Stimulated activated naive CD8-positive, alpha-beta T cell treated with anti-CD3 and anti-CD28 coated beads, Interleukin-15, Interleukin-2, amounts not matched to agents 100 U/mL and 50 U/mL, for 24 hours (primary cell): ENCODE results near the gene KIAA0232.
A peak's percentile ranks its signal among the peaks of the same experiment; 100 is the strongest.

Source experiments
- ATAC-seq: fragments of 150-1000 bp; cut with Tn5 transposase; one replicate; pipeline ENCODE4 v1.10.0; 2021
- DNase-seq: peaks from one replicate; pipeline ENCODE4 v3.0.0; 2021

Gene KIAA0232

DNA sequence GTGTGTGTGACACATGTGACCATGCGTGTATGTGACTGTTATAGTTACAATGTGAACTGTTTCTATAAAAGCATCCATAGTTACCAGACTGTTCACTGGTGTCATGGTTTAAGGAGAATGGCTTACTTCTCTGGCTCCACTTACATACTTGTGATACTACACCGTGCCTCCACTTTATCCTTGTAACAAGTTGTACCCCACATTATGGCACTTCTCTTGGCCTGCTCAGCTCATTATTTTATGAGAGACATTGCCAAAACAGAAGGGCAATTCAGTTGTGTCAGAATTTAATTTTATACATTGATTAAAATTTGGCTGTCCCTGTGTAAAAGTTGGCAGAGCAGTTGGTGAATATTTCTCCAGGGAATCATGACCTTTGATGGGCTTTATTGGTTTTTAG lies 64.7 kb downstream of the KIAA0232 start:
- DNase-seq: no peak
- no peak for ATAC-seq

DNA sequence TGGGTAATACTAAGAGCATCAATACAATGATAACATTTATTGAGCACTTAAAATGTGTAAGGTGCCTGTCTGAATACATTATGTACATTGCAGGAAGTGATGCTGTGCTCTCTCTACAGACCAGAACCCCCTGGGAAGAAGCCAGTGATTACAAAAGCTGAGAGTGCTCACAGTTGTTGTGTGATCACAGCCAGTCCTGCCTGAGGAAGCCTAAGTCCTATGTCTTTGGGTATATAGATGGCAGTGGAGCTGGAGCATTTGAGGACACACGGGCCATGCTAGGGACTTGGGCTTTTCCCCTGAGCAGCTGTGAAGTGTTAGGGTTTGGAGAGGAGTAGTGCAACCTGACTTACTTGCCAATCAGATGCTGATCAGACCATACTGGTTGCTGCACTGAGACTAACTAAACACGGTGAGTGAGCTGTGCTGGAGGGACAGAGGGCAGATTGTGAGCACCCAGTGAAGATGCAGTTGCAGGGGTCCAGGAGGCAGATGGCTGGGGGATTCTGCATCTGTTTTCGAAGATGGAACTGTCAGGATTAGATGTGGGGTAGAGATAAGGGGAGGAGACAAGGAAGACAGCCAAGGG lies 66.3 kb downstream of the KIAA0232 start:
- DNase-seq (no peak), ATAC-seq (no peak)

DNA sequence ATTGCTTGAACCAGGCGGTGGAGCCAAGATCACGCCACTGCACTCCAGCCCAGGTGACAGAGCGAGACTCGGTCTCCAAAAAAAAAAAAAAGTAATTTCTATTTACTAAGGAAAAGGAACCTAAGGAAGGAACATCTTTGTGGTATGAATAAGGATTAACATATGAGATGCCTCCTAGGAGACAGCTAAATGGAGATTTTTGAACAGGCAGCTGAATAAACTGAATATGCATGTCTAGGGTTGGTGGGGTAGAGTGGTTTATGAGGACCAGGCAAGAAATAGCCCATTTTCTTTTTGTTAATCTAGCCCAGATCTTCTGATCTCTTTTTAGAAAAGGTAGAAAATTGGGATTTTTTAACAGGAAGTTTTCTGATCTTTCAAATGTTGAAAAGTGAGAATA lies 67.2 kb downstream of the KIAA0232 start:
- ATAC-seq (no peak), DNase-seq (no peak)

DNA sequence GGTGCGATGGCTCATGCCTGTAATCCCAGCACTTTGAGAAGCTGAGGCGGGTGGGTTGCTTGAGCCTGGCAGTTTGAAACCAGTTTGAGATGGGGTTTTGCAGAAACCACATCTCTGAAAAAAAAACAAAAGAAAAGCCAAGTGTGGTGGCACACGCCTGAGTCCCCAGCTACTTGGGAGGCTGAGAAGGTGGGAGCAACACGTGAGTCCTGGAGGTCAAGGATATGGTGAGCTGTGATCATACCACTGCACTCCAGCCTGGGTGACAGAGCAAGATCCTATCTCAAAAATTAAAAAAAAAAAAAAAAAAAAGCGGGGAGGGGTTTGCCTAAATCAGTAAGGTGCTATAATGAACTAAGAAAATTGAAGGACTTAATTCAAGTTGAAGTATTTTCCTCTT lies 68.9 kb downstream of the KIAA0232 start:
- DNase-seq (no peak), ATAC-seq (no peak)

DNA sequence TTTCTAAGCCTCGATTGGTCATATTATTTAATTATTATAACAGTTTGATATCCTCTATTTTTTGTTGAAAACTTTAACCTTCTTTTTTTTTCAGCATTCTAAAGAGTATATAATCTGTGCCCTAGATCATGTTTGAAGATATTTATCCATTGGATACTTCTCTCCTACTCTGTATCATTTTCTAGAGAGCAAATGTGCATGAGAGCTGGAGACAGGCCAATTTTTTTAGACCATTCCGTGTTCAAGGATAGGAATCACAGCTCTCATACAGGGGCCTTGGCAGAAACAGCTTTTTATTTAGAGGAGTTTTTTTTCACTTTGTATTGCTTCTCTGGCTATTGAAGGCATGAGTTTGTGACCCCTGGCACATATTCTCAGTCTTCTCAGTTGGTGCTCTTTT lies 69.4 kb downstream of the KIAA0232 start:
- no peak for ATAC-seq
- no peak for DNase-seq

DNA sequence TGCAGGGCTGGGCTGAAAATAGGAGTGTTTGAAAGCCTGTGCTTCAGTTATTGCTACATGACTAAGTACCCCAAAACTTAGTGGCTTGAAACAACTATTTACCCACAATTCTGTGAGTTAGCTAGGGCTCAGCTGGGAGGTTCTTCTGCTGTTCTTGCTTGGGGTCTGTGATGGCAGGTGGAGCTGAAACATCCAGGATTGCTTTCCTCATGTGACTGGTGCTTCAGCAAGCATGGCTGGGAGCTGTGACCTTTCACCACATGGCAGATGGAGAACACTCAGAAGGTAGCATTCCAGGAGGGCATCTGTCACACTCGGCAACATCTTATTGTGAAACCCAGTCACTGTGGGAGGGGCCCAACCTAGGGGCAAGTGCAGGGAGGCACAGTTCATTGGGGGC lies 70.1 kb downstream of the KIAA0232 start:
- DNase-seq: no peak
- ATAC-seq: no peak

DNA sequence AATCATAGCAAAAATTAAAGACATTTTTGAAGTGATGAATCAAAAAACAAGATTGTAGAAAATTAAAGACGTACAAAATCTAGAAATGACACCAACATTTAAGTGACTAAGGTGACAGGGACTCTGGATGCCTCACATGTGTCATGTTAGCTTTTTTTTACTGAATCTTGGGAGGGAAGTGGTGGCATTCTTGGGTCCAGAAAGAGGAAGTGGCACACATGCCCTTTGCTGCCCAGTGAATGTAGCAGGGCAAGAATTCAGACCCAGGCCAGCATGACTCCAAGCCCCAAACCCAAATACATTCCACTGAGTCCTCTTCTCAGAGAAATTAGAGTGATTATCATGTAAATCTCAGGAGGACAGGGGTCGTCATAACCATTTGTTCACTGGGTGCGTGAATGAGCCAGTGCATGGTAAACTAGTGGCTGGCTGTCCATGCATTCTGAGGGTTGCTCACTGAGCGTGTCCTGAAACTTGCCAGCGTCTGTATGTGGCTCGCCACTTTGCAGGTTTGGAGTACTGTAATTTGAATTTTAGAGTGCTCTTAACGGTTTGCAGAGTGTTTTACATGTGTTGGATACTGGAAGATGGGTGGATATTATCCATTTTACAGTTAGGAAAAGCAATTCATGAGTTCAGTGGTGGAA lies 71.7 kb downstream of the KIAA0232 start:
- DNase-seq (no peak), ATAC-seq (no peak)

DNA sequence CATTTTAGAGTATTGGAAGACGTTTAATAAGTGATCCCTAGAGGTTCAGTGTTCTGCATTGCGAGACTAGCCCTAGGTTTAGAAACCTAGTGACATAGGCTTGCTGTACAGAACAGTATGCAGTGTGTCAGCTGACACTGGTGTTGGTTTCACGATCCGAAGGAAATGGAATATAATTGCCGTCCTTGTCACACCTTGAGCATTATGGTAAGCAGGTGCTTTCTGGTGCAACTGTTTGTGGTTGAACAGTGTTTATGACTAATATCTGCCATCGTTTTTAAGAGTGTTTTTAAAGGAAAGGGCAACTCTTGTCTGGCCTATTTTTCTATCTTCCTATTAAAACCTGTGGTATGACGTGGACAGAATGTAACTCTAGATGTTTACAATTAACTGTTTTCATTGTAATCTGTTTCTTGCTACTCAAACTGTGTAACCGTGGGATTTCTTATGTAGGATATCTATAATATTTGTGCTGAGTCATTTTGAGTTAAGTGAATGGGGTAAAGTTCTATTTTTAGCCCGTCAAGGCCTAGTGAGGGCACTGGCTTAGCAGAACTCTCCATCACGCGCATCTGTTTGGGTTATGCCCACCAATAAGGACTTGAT lies 73.3 kb downstream of the KIAA0232 start:
- DNase-seq: no peak
- ATAC-seq: peak; percentile 97

DNA sequence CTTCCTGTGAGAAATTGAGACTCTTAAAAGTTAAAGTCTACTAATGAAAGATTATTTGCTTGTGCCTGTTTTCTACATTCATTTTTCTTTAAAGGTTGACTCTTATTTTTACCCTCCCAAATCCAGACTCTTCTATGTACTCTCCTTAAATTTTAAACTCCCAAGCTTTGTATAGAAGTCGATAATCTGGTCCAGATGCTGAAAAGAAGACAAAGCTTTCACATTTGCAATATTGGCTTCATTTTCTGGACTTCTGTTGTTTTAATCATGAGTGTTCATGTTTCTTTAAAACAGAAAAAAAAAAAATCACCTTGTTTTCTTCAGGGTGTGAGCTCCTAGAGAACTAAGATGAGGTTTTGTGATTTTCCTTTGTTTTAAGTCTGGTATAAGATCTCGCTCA lies 73.9 kb downstream of the KIAA0232 start:
- DNase-seq (no peak), ATAC-seq (no peak)

DNA sequence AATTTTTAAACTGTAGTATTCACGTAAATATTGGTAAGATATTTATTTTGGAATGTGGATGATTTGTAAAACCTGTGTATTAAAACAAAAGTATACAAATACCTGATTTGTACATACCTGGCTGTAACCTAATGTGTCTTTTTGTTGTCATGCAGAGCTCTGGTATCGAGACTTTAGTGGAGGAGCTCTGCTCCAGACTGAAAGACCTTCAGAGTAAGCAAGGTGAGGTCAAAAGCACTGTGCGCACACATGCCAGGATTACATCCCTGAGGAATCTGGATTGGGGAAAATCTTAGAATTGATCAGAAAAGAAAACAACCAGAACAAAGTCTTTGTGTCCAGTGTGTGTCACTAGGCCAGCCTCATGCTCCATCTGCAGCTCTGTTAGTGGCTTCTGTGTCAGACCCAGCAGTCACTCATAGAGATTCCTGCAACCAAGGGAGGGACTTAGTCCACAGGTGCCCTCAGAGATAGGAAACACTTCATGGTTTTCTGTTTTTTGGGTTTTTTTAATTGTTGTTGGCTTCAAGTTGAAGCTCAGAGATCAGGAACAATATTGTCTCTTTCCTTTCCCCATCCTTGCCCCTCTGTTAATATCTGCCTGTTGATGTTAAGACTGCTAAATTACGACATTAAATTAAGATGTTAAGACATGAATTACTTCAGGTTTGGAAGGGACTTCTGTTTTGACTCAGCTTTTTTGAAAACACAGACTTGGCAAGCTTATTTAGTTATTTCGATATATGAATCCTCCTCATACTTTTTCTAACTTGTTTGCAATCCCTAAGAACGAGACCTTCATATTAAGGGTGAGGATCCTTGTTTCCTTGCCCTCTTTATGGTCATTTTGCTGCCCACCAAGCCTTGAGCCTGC lies 74.7 kb downstream of the KIAA0232 start:
- ATAC-seq (no peak), DNase-seq (no peak)

DNA sequence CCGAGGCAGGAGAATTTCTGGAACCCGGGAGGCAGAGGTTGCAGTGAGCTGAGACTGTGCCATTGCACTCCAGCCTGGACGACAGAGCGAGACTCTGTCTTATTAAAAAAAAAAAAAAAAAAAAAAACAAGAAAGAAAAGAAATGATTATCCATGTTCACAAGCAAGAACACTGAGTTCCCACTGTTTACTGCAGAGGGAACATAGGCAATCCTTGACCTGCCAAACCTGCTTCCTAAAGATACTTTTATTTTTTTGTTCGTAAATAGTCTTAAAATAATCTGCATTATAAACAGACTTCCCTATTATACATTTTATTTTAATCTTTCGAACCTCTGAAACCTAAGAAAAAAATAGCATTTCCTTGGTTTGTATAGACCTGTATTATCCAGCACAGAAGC lies 76.5 kb downstream of the KIAA0232 start:
- ATAC-seq: no peak
- no peak for DNase-seq

DNA sequence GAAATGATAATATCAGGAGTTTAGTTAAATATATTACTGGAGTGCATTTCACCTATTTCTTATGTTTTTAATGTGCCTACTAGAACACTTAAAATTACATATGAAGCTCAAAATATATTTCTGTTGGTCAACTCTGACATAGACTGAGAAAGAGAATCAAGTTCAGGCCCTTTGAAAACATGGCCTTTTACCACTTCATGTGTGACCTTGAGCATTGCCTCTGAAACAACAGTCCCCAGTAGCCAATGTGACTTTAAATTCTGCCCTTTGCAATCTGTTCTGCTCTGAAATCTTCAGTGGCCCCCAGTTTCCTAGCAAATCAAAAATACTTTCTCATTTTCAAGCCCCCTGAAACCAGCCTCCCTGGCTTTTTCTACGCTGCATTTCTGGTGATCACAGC lies 77.0 kb downstream of the KIAA0232 start:
- DNase-seq (no peak), ATAC-seq (no peak)

DNA sequence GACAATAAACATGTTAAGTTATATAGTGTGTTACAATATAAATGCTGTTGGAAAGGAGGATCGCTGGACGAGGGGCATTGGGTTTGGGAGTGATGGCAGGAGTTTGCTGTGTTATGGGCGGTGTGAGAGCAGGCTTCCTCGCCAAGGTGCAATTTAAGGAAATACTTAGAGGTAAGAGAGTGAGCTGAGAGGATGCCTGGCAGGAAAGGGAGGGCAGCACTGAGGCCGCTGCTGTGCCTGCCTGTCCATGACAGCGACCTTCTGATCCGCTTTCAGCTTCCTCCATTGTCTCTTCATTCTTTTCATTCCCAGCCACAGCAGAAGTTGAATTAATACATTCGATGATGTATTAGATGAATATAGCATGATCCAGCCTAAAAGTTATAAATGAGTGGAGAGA lies 85.9 kb downstream of the KIAA0232 start:
- no peak for DNase-seq
- ATAC-seq: no peak

DNA sequence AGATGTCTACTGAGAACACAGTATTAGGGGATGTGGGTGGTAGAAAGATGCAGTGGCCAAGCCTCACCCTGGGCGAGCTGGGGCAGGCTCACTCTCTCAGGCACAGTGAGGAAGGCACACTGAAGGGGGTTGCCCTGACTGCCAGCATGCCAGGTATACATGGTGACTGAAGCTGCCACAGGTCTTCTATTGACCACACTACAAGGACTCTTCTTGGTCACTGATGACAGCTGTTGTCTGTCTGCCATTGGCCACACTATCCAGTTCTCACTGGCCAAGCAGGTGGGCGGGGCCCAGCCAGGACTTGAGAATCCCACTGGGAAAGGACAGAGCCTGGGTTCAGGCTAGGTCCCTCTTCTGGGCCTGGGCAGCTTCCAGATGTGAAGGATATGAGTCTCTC lies 87.4 kb downstream of the KIAA0232 start:
- no peak for DNase-seq

DNA sequence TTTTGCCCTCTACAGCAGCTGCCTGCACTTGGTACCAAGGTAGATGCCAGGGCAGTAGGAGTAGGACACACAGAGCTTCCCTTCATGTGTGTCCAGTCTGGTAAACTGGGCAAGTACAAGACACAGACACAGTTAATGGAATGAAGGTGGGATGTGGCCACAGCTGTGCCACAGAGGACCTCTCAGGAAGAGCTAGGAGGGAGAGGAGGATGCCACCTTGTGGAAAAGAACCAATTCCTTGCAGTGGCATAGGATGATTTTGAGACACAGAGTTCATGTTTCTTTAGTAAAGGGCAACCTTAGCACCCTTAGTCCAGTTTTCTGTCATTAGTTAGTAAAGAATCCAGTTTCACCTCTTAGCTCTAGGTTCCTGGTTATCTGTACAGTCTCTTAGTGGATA lies 90.8 kb downstream of the KIAA0232 start:
- DNase-seq: no peak
- no peak for ATAC-seq

More for the DNA sequence above, 87.4 kb downstream of the KIAA0232 start:
- no peak for ATAC-seq

DNA sequence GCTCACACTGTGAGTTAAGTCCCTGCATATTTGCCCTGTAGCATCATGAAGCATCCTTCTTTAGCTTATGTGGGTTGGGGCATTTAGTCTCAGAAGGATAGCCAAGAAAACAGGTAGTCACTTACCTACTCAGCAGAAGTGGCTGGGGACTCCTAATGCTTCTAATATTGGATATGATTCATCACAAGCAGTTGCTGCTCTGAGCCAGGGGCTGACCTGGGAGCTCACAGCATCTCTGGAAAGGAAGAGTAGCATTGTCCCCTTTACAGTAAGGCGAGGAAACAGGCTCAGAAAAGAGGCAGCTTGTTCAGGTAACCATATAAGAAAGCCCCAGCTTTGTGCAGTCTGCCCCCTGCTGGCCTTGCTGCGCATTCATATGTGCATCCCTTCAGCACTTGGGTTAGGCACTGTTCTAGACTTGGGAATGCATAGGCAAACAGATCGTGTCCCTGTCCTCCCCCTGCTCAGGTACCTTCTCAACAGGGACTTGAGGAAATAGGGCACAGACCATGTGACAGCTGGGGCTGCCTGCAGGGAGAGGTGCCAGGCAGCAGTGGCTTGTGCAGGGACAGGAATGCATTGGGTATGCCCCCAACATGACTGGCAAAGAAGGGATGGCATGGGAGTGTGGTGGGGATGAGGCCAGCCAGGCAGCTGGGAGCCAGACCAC lies 91.4 kb downstream of the KIAA0232 start:
- peak; percentile 77 for ATAC-seq
- peak; percentile 83 for DNase-seq

DNA sequence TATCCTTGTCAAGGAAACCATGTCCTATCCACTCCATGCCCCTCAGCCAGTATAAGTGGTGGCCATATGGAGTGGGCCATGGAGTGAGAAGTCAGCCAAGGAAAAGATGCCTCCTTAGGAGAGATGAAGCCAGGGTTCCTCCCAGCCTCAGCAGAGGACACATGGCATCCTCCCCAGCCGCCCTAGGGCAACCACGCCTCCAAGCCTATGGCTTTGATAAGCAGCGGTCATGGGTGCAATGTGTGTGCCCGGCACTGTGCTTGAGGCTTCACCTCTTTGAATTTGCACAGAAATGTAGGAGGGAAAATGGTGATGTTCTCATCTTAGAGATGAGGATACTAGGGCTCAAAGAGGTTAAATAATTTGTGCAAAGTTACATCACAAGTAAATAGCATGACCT lies 92.5 kb downstream of the KIAA0232 start:
- ATAC-seq (no peak), DNase-seq (no peak)

DNA sequence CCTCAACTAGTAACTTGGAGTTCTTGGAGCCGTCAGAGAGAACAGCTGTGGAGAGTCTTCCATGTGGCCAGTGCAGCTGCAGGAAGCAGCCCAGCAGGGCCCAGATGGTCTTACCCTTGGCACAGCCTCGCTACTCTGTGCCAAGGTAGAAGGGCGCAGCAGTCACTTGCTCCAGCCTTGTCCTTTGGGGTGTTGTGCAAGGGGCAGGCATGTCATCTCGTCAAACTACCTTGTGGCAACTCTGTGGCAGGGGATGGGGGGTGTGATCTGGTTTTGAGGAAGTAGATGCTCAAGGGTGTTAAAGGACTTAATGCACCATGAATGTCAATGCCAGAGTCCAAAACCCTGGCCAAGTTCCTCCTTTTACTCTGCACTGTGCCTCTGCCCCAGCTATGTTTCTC lies 92.9 kb downstream of the KIAA0232 start:
- DNase-seq (no peak), ATAC-seq (no peak)

DNA sequence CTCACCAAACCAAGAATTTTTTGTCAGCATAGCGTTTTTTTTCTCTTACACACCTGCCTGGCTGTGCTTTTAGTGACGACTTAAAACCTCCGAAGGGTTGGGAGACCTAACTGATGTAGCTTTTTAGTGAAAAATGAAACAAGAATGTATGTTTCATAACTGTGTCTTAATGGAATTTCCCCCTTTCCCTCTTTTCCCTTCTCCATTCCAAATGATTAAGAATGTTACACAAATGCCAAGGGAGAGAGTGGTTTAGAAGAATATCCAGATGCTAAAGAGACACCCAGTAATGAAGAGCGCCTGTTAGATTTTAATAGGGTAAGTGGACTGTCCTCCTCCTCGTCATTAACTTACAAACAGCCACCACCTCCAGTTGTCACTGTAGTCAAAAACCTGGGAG lies 93.9 kb downstream of the KIAA0232 start:
- ATAC-seq (no peak), DNase-seq (no peak)

DNA sequence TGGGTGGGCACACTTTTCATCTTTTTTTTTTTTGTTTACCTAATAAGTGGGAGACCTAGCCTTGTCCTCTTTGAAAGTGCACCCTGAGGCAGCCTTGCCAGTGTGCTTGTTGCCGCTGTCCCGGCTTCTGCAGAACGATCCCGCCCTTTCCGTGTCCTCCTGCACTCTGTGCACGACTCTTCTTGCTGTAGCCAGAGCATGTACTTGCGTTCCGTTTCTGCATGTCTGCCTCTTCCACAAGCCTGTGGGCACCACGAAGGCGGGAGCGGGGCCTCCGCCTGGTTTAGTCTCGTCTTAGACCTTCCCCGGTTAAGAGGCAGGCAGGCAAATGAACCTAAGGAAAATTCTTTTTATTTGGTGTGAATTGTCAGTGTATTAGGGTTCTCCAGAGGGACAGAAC lies 94.5 kb downstream of the KIAA0232 start:
- no peak for DNase-seq

DNA sequence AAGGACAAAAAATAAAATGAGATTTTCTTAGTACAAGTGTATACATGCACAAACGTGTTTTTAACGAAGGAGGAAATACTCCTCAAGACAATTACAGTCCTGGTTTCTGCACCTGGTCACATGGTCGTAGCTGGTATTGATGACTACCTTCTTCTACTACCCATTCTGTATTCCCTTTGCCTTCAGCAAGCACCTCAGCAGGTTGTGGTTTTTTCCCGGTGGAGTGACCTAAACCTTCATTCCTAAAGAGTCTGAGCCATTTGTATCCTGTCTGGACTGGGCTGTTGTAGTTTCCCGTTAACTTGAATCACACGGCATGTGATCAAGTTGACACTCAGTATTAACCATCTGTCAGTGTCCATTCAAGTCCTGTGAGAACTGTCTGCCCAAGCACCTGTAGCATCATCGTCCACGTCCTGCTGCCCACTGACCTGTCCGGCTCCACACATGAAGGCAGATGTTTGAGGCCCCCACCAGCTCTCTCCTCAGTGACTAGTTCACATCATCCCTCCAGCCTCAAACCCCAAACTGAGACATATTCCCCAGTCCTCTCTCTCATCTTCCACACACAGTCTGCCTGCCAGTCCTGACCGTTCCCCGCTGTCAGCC lies 96.0 kb downstream of the KIAA0232 start:
- no peak for ATAC-seq

More for the DNA sequence above, 94.5 kb downstream of the KIAA0232 start:
- no peak for ATAC-seq

DNA sequence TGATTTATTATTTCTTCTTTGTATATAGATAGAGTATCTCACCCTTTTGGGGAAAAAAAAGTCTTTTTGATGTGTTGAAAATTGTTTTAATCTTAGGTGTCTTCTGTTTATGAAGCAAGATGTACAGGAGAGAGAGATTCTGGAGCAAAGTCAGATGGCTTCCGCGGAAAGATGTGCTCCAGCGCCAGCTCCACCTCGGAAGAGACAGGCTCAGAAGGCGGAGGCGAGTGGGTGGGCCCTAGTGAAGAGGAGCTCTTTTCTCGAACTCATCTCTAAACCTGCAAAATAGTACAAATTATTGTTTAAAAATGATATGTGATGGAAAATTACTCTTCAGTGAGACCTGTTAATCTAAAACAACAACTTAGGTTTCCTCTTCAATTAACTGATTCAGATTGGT lies 98.2 kb downstream of the KIAA0232 start:
- ATAC-seq (no peak), DNase-seq (no peak)

More for the DNA sequence above, 96.0 kb downstream of the KIAA0232 start:
- DNase-seq: no peak
